Gastroesophageal sphincter (tissue), 4 donors: ENCODE measurements around the gene ISYNA1. TPM values are rescaled to one million over a fixed set of nuclear protein-coding genes. Genes with fewer than 3 reads are reported as not detected.

Source experiments
- ATAC-seq: fragments of 150-250 bp; one replicate; pipeline ENCODE4 v1.9.1; 2016; ENCODE audit warnings: mild to moderate bottlenecking, moderate library complexity
- H3K27ac ChIP-seq, 4 donors: fragments of 200-600 bp; sonication (generic) in 3 of 4; 1 replicate in 3 of 4; 2 replicates in 1 of 4; pipeline ENCODE4 v1.5.1; 2016 to 2019
- H3K27me3 ChIP-seq: fragments of 200-600 bp; sonication (generic); one replicate; pipeline ENCODE4 v1.5.1; 2019
- H3K36me3 ChIP-seq, 2 donors: fragments of 200-600 bp; sonication (generic); one replicate each; pipeline ENCODE4 v1.5.1; 2019; ENCODE audit warnings: control low read depth in 1 of 2
- H3K4me1 ChIP-seq, 3 donors: fragments of 200-600 bp; sonication (generic); 1 replicate in 2 of 3; 2 replicates in 1 of 3; pipeline ENCODE4 v1.5.1; 2016 to 2019; ENCODE audit warnings: control low read depth in 2 of 3
- H3K4me3 ChIP-seq, 2 donors: fragments of 200-600 bp; sonication (generic); one replicate each; pipeline ENCODE4 v1.5.1; 2019; ENCODE audit warnings: mild to moderate bottlenecking in 1 of 2, moderate library complexity in 1 of 2
- H3K9me3 ChIP-seq, 3 donors: fragments of 200-600 bp; sonication (generic); one replicate each; pipeline ENCODE4 v1.5.1; 2017 to 2019; ENCODE audit warnings: control low read depth in 2 of 3
- EP300 ChIP-seq: sonication (generic); formaldehyde crosslinking; IDR thresholded peaks from one replicate; pipeline ENCODE4 v1.6.1; 2017; ENCODE audit warnings: antibody characterized with exemption, mild to moderate bottlenecking
- POLR2A ChIP-seq, 2 donors: fragments of 450-650 bp; IDR thresholded peaks; one replicate each; pipeline ENCODE4 v1.6.1; 2017; ENCODE audit warnings: antibody characterized with exemption in 2 of 2, mild to moderate bottlenecking in 2 of 2, moderate library complexity in 1 of 2
- POLR2AphosphoS5 ChIP-seq: sonication (generic); formaldehyde crosslinking; IDR thresholded peaks from one replicate; pipeline ENCODE4 v1.6.1; 2017; ENCODE audit warnings: antibody characterized with exemption
- WGBS, 2 donors: methylation state at CpG; one replicate each; pipeline ENCODE4 v1.1.5; 2018; ENCODE audit warnings: low coverage in 1 of 2; 5-methylcytosine and 5-hydroxymethylcytosine counted together
- total RNA-seq, 4 donors: library from RNA; depleted of rRNA; stranded (reverse); fragments of >200 nt; gene quantifications; one replicate each; pipeline ENCODE4 v1.1.0, GENCODE V29; 2016
- TF ChIP-seq, protein P1 (sequence below), 4 experiments: fragments of 200-600 bp in 2 of 4; fragments of 450-650 bp in 2 of 4; sonication (generic) in 1 of 4; IDR thresholded peaks; one replicate each; pipeline ENCODE4 v1.5.1; 2017 to 2019; ENCODE audit warnings: antibody characterized with exemption in 4 of 4, mild to moderate bottlenecking in 2 of 4, moderate library complexity in 2 of 4

Gene ISYNA1
- total RNA-seq, 4 donors from 2014 or later, result 15.2 to 31.6 (median 19.8) TPM

- peak; percentile 30 for ATAC-seq
- WGBS, 2 donors, result no CpG with 5 or more reads among the region's 53 CpGs
Measured at GRCh38 chr19:18417250-18418028, 20.5 kb downstream of the ISYNA1 start.

GRCh38 chr19:18416778-18417249, 21.1 kb downstream of the ISYNA1 start:
- peak overlapping the region; percentile 20 to 82 for H3K4me3 ChIP-seq
- H3K27ac ChIP-seq, result peak overlapping the region; percentile 76 to 93 (median 90)
- no peaks in the 10 kb centered on the region for H3K9me3 ChIP-seq
- H3K36me3 ChIP-seq, result no peaks in the 10 kb centered on the region
- 0% methylated on average over 1 to 5 of the region's 44 CpGs for WGBS, 2 donors
- no peaks in the 10 kb centered on the region for H3K27me3 ChIP-seq
- H3K4me1 ChIP-seq, result peaks cover 0 to 73% (median 53%) of the 10 kb centered on the region in 3 donors
- peak; percentile 65 for ATAC-seq
- no peak for TF ChIP-seq EP300
- TF ChIP-seq, protein P1, sequence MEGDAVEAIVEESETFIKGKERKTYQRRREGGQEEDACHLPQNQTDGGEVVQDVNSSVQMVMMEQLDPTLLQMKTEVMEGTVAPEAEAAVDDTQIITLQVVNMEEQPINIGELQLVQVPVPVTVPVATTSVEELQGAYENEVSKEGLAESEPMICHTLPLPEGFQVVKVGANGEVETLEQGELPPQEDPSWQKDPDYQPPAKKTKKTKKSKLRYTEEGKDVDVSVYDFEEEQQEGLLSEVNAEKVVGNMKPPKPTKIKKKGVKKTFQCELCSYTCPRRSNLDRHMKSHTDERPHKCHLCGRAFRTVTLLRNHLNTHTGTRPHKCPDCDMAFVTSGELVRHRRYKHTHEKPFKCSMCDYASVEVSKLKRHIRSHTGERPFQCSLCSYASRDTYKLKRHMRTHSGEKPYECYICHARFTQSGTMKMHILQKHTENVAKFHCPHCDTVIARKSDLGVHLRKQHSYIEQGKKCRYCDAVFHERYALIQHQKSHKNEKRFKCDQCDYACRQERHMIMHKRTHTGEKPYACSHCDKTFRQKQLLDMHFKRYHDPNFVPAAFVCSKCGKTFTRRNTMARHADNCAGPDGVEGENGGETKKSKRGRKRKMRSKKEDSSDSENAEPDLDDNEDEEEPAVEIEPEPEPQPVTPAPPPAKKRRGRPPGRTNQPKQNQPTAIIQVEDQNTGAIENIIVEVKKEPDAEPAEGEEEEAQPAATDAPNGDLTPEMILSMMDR (IDR thresholded peaks at IDR 0.05), result no peak
- TF ChIP-seq POLR2AphosphoS5, result peak; percentile 37
- TF ChIP-seq POLR2A (IDR thresholded peaks at IDR 0.05), result peak; percentile 23 to 28

More at GRCh38 chr19:18417250-18418028, 20.5 kb downstream of the ISYNA1 start:
- Histone ChIP-seq H3K4me3 (peak overlapping the region; percentile 20 to 82), H3K4me1 (peaks cover 0 to 79% (median 57%) of the 10 kb centered on the region in 3 donors), H3K9me3 (no peaks in the 10 kb centered on the region), H3K36me3 (no peaks in the 10 kb centered on the region), H3K27ac (peak overlapping the region; percentile 76 to 93 (median 90)), H3K27me3 (no peaks in the 10 kb centered on the region)
- peak; percentile 31 to 48 for TF ChIP-seq POLR2A (IDR thresholded peaks at IDR 0.05)
- no peak for TF ChIP-seq POLR2AphosphoS5

GRCh38 chr19:18415178-18415867, 22.6 kb downstream of the ISYNA1 start:
- Histone ChIP-seq H3K27ac (peak overlapping the region; percentile 76 to 93 (median 90)), H3K27me3 (no peaks in the 10 kb centered on the region), H3K9me3 (no peaks in the 10 kb centered on the region), H3K36me3 (no peaks in the 10 kb centered on the region), H3K4me3 (peak overlapping the region; percentile 1 to 39), H3K4me1 (peaks cover 0 to 63% (median 48%) of the 10 kb centered on the region in 3 donors)
- TF ChIP-seq POLR2A (IDR thresholded peaks at IDR 0.05) (peak in 1 of 2 donors; percentile 40), POLR2AphosphoS5 (peak; percentile 72), EP300 (no peak)
- TF ChIP-seq, protein P1 (IDR thresholded peaks at IDR 0.05), result peak in 1 of 4 experiments; percentile 3
- WGBS, 2 donors, result 0 to 1% methylated on average over 1 to 10 of the region's 25 CpGs
- ATAC-seq, result peak; percentile 10

DNA sequence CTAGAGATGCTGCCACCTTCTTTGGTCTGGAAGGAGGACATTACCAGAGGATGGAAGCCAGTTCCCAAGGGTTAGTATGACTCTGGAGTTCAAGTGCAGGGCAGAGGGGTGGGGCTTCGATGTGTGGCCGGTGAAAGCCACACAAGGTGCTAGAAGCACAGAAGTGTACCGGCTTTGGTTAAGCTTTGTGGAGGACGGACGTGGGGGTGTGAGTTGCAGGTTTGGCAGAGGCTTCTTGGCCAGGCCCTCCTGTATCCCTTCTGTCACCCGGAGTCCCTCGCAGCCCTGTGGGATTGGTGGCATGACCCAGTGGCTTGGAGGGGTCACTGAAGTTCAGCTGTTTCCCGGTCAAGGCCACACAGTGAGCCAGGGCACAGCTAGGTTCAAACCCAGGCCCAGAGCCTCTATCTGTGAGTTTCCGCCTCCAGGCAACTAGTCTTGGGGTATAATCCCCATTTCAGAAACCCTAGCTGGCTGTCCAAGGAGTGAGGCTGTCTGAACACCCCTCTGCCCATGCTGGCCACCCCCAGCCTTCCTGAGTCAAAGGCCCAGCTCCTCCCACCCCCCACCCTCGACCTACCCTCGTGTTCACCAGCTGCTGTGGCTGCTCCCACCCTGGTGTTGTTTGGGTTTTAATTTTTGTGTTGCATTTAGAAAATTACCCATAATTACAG, 23.3 kb downstream of the ISYNA1 start:
- TF ChIP-seq EP300, result no peak
- no peaks in the 10 kb centered on the region for H3K9me3 ChIP-seq
- H3K27me3 ChIP-seq, result no peaks in the 10 kb centered on the region
- H3K27ac ChIP-seq, result peak overlapping the region; percentile 36 to 93 (median 90)
- WGBS, 2 donors, result 5 to 20% methylated on average over 1 to 4 of the region's 11 CpGs
- peaks cover 0 to 58% (median 45%) of the 10 kb centered on the region in 3 donors for H3K4me1 ChIP-seq
- H3K36me3 ChIP-seq, result no peaks in the 10 kb centered on the region
- peak overlapping the region in 1 of 2 donors; percentile 39 for H3K4me3 ChIP-seq
- ATAC-seq, result no peak

GRCh38 chr19:18412610-18413239, 25.2 kb downstream of the ISYNA1 start:
- WGBS, 2 donors, result 56 to 73% methylated on average over 8 to 9 of the region's 16 CpGs
- TF ChIP-seq POLR2A (IDR thresholded peaks at IDR 0.05) (no peak), POLR2AphosphoS5 (no peak), EP300 (no peak)
- TF ChIP-seq, protein P1 (IDR thresholded peaks at IDR 0.05), result no peak
- Histone ChIP-seq H3K4me3 (no peak overlapping the region), H3K36me3 (no peaks in the 10 kb centered on the region), H3K9me3 (no peaks in the 10 kb centered on the region), H3K27ac (no peak overlapping the region), H3K27me3 (no peaks in the 10 kb centered on the region), H3K4me1 (peaks cover 0 to 43% (median 34%) of the 10 kb centered on the region in 3 donors)
- ATAC-seq, result no peak
